ENCODE measurements around the gene PALMD. TPM values are rescaled to one million over a fixed set of nuclear protein-coding genes. Genes with fewer than 3 reads are reported as not detected.

Gene PALMD
- total and polyA plus RNA-seq, 12 donors, result 81.2 to 194 (median 121) TPM

DNA sequence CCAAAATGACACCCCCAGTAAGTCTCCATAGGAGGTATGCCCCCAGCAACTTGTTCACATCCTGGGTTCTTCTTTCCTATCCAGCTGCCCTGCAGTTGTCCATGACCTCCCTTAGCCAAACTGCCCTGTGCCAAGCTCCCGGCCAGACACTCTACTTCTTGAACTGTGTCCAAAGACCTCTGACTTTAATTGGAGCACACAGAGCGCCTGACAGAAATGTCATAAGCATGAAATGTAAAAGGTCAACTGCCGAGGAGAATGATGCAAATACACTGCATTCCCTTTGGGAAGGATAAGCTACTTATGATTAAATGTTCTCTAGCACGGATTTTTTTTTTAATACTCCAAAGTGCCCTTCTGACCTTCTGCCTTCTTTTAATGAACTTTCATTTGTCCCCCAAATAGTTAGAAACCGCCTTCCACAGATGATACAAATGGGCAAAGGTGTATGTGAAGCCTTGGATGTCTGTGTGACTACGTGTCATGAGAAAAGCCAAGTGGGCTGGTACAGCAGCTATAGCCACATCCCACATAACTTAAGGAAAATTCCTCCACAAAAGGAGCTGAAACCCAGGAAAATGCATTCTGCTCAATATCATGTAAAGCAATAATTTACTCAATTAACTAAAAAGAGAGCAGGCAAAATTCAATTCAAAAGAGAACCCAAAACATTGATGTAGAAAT, 26.8 kb downstream of the PALMD start:
- intact Hi-C loops (cut with DNase I), result loop anchor here in 1 of 10 donors (10.0 kb wide), 1 partner anchor 138 kb away; no protein-coding TSS in a partner anchor
- peak; percentile 38 to 70 for DNase-seq
- peaks cover 6 to 100% (median 83%) of the 10 kb centered on the region in 9 donors for H3K4me1 ChIP-seq
- H3K27me3 ChIP-seq, result no peaks in the 10 kb centered on the region
- H3K36me3 ChIP-seq, result peaks cover 0 to 100% (median 29%) of the 10 kb centered on the region in 9 donors
- peak overlapping the region; percentile 51 to 99 (median 79) for H3K27ac ChIP-seq
- WGBS, 2 donors, result 19 to 25% methylated on average over 6 of the region's 6 CpGs
- TF ChIP-seq CTCF (IDR thresholded peaks at IDR 0.05), result no peak
- H3K9me3 ChIP-seq, result no peaks in the 10 kb centered on the region
- no peak overlapping the region for H3K4me3 ChIP-seq
- ATAC-seq, result peak; percentile 59 to 90 (median 85)

DNA sequence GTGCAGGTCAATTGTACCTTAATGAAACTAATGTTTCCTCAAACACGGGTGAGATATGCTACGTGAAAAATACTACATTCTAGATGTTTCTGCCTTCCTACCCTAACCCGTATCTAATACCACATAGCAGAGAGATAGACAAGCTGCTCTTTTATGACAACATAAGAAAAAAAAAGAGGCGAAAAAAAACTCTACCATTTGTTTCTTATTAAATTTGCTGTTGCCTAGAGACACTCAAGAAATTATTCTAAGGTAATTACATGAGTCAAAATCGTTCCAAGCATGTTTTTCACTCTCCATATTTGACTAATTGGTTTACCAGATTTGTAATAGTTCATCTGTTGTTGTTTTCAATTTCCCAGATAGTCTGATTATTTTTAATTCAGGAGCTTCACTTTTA, 27.4 kb downstream of the PALMD start:
- intact Hi-C loops (cut with DNase I), result loop anchor here in 1 of 10 donors (10.0 kb wide), 1 partner anchor 139 kb away; no protein-coding TSS in a partner anchor
- H3K4me3 ChIP-seq, result no peak overlapping the region

GRCh38 chr1:99674115-99675064, 28.5 kb downstream of the PALMD start:
- DNase-seq, result no peak
- no peak overlapping the region for H3K4me3 ChIP-seq
- peak overlapping the region; percentile 51 to 99 (median 79) for H3K27ac ChIP-seq
- intact Hi-C loops (cut with DNase I), result loop anchor here in 2 of 10 donors (1.0 to 10.0 kb wide), 2 partner anchors 28 to 140 kb away; partner anchors contain the start of gene PALMD (in 1 of the 2)
- no peaks in the 10 kb centered on the region for H3K27me3 ChIP-seq
- peaks cover 0 to 100% (median 25%) of the 10 kb centered on the region in 9 donors for H3K36me3 ChIP-seq
- no peak for ATAC-seq
- no peak for TF ChIP-seq CTCF (IDR thresholded peaks at IDR 0.05)
- peaks cover 6 to 100% (median 84%) of the 10 kb centered on the region in 9 donors for H3K4me1 ChIP-seq
- 68 to 87% methylated on average over 6 of the region's 6 CpGs for WGBS, 2 donors
- H3K9me3 ChIP-seq, result no peaks in the 10 kb centered on the region

More for the DNA sequence above, 27.4 kb downstream of the PALMD start:
- WGBS, 2 donors, result 58 to 69% methylated on average over 4 to 5 of the region's 5 CpGs
- no peak for ATAC-seq
- no peak for DNase-seq
- no peak for TF ChIP-seq CTCF (IDR thresholded peaks at IDR 0.05)
- no peaks in the 10 kb centered on the region for H3K27me3 ChIP-seq
- H3K36me3 ChIP-seq, result peaks cover 0 to 100% (median 26%) of the 10 kb centered on the region in 9 donors
- no peaks in the 10 kb centered on the region for H3K9me3 ChIP-seq
- H3K27ac ChIP-seq, result peak overlapping the region; percentile 51 to 99 (median 79)
- H3K4me1 ChIP-seq, result peaks cover 6 to 99% (median 83%) of the 10 kb centered on the region in 9 donors

DNA sequence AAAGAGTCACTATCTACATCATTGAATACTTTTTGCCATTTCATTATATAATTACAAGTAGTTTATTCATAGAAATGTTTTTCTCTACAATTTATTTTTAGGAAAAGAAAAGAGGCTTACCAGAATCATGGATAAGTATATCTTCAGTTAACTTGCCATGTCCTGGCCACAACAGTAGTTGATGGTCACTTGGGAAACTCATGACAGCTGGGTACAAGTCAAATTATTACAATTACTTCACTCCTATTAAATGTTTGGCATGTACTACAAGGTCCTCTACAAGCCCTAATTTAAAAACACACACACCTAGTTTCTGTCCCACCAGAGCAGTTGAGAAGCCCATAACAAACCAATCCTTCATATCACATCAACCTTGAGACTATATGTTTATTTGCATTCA, 29.4 kb downstream of the PALMD start:
- ATAC-seq, result peak in 5 of 8 donors; percentile 23 to 56 (median 43)
- no peak for DNase-seq
- intact Hi-C loops (cut with DNase I), result loop anchor here in 2 of 10 donors (1.0 to 10.0 kb wide), 2 partner anchors 29 to 140 kb away; partner anchors contain the start of gene PALMD (in 1 of the 2)
- Histone ChIP-seq H3K36me3 (peaks cover 0 to 100% (median 20%) of the 10 kb centered on the region in 9 donors), H3K27me3 (no peaks in the 10 kb centered on the region), H3K9me3 (no peaks in the 10 kb centered on the region), H3K4me1 (peaks cover 6 to 100% (median 84%) of the 10 kb centered on the region in 9 donors), H3K27ac (peak overlapping the region; percentile 3 to 99 (median 79)), H3K4me3 (no peak overlapping the region)
- TF ChIP-seq CTCF (IDR thresholded peaks at IDR 0.05), result no peak
